ENCODE data around the gene AP1G1.
"Not testable (repeated sequence)": the region's sequence is repeated elsewhere in the genome, so short reads cannot be mapped to it uniquely, and the experiment has no call there.

Gene AP1G1

DNA sequence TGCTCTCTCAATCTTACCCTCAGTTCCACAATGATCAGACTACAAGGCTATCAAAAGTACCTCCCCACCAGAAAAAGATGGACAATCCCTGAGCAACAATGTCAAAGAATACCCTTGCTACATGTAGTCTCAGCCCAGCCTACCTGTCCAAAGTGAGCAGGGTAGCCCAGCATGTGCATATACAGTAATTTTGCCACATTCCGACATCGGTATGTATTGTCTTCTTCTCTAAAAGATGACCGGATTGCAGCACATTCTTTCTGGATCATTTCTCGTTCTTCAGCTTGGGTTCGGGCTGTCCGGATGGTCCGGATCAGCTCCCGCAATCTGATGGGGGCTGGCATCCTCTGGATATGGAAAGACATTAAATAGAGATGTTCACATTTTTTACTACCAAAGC, 19.5 kb downstream of the AP1G1 start:
- H3K4me3 ChIP-seq (ENCODE audit: low read depth, low read length): no peak overlapping the region
- DNase-seq (ENCODE audit: low read depth): no peak
- TF ChIP-seq CTCF (IDR thresholded peaks at IDR 0.05; ENCODE audit: insufficient read depth, low read depth, low read length, missing control alignments): no peak

DNA sequence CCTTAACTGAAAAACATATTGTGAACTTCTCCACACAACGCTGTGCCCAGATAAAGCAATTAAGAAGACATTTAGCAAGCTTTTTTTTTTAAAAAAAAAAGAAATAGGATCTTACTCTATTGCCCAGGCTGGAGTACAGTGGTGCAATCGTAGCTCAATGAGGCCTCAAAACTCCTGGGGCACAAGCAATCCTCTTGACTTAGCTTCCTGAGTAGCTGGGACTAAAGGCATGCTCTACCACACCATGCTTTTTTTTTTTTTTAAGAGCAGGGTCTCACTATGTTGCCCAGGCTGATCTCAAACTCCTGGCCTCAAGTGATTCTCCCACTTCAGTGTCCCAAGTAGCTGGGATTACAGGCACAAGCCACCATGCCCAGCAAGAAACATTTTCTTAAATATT, 20.1 kb downstream of the AP1G1 start:
- no peak for DNase-seq (ENCODE audit: low read depth)
- no peak for TF ChIP-seq CTCF (IDR thresholded peaks at IDR 0.05; ENCODE audit: insufficient read depth, low read depth, low read length, missing control alignments)
- no peak overlapping the region for H3K4me3 ChIP-seq (ENCODE audit: low read depth, low read length)

DNA sequence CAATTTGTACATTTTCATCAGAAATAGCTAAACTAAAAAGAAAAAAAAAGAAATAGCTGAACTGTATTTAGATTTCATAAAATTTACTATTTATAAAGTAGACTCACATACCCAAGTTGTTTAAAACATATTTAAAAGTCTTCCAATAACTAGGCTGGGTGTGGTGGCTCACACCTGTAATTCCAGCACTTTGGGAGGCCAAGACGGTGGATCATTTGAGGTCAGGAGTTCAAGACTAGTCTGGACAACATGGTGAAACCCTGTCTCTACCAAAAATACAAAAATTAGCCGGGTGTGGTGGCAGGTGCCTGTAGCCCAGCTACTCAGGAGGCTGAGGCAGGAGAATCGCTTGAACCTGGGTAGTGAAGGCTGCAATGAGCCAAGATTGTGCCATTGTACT, 23.5 kb downstream of the AP1G1 start:
- not testable (repeated sequence) for H3K4me3 ChIP-seq (ENCODE audit: low read depth, low read length); DNase-seq (ENCODE audit: low read depth)

GRCh38 chr16:71784093-71784492, 24.5 kb downstream of the AP1G1 start:
- TF ChIP-seq CTCF (IDR thresholded peaks at IDR 0.05; ENCODE audit: insufficient read depth, low read depth, low read length, missing control alignments): no peak
- no peak overlapping the region for H3K4me3 ChIP-seq (ENCODE audit: low read depth, low read length)
- DNase-seq (ENCODE audit: low read depth): no peak

- no peak for DNase-seq (ENCODE audit: low read depth)
Observed at GRCh38 chr16:71781741-71782140, 26.9 kb downstream of the AP1G1 start.

GRCh38 chr16:71780521-71781089, 28.0 kb downstream of the AP1G1 start:
- DNase-seq (ENCODE audit: low read depth): no peak
- no peak for TF ChIP-seq CTCF (IDR thresholded peaks at IDR 0.05; ENCODE audit: insufficient read depth, low read depth, low read length, missing control alignments)
- H3K4me3 ChIP-seq (ENCODE audit: low read depth, low read length): no peak overlapping the region

More at GRCh38 chr16:71781741-71782140, 26.9 kb downstream of the AP1G1 start:
- TF ChIP-seq CTCF (IDR thresholded peaks at IDR 0.05; ENCODE audit: insufficient read depth, low read depth, low read length, missing control alignments): no peak
- no peak overlapping the region for H3K4me3 ChIP-seq (ENCODE audit: low read depth, low read length)

DNA sequence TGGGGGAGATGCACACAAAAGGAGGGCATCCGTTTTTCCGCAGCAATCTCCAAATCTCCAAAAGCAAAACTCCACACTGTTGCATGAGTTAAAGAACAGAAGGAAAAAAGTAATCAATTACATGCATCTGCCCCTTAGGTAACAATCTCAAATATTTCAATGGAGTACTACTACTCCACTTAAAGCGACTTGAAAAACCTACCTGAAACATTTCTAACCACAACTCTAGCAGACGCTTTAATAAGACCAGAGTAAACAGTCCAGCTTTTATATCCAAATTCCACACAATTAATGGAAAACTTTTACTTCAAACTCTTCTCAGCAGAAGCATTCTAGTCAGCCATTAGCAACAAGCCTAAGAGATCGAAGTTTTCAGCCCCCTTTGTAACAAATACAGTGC, 29.9 kb downstream of the AP1G1 start:
- TF ChIP-seq CTCF (IDR thresholded peaks at IDR 0.05; ENCODE audit: insufficient read depth, low read depth, low read length, missing control alignments): no peak
- no peak for DNase-seq (ENCODE audit: low read depth)
- H3K4me3 ChIP-seq (ENCODE audit: low read depth, low read length): no peak overlapping the region

All from GM12865 (cell line).